Gastroesophageal sphincter (tissue), 4 donors: ENCODE measurements around the gene SNHG17. TPM values are rescaled to one million over a fixed set of nuclear protein-coding genes. Genes with fewer than 3 reads are reported as not detected.

ENCODE experiments used
- ATAC-seq: fragments of 150-250 bp; one replicate; pipeline ENCODE4 v1.9.1; 2016; ENCODE audit warnings: mild to moderate bottlenecking, moderate library complexity
- H3K27ac ChIP-seq, 4 donors: fragments of 200-600 bp; sonication (generic) in 3 of 4; 1 replicate in 3 of 4; 2 replicates in 1 of 4; pipeline ENCODE4 v1.5.1; 2016 to 2019
- H3K27me3 ChIP-seq: fragments of 200-600 bp; sonication (generic); one replicate; pipeline ENCODE4 v1.5.1; 2019
- H3K36me3 ChIP-seq, 2 donors: fragments of 200-600 bp; sonication (generic); one replicate each; pipeline ENCODE4 v1.5.1; 2019; ENCODE audit warnings: control low read depth in 1 of 2
- H3K4me1 ChIP-seq, 3 donors: fragments of 200-600 bp; sonication (generic); 1 replicate in 2 of 3; 2 replicates in 1 of 3; pipeline ENCODE4 v1.5.1; 2016 to 2019; ENCODE audit warnings: control low read depth in 2 of 3
- H3K4me3 ChIP-seq, 2 donors: fragments of 200-600 bp; sonication (generic); one replicate each; pipeline ENCODE4 v1.5.1; 2019; ENCODE audit warnings: mild to moderate bottlenecking in 1 of 2, moderate library complexity in 1 of 2
- H3K9me3 ChIP-seq, 3 donors: fragments of 200-600 bp; sonication (generic); one replicate each; pipeline ENCODE4 v1.5.1; 2017 to 2019; ENCODE audit warnings: control low read depth in 2 of 3
- CTCF ChIP-seq, 4 experiments: fragments of 200-600 bp in 2 of 4; fragments of 450-650 bp in 2 of 4; sonication (generic) in 1 of 4; IDR thresholded peaks; one replicate each; pipeline ENCODE4 v1.5.1; 2017 to 2019; ENCODE audit warnings: antibody characterized with exemption in 4 of 4, mild to moderate bottlenecking in 2 of 4, moderate library complexity in 2 of 4
- EP300 ChIP-seq: sonication (generic); formaldehyde crosslinking; IDR thresholded peaks from one replicate; pipeline ENCODE4 v1.6.1; 2017; ENCODE audit warnings: antibody characterized with exemption, mild to moderate bottlenecking
- POLR2A ChIP-seq, 2 donors: fragments of 450-650 bp; IDR thresholded peaks; one replicate each; pipeline ENCODE4 v1.6.1; 2017; ENCODE audit warnings: antibody characterized with exemption in 2 of 2, mild to moderate bottlenecking in 2 of 2, moderate library complexity in 1 of 2
- POLR2AphosphoS5 ChIP-seq: sonication (generic); formaldehyde crosslinking; IDR thresholded peaks from one replicate; pipeline ENCODE4 v1.6.1; 2017; ENCODE audit warnings: antibody characterized with exemption
- WGBS, 2 donors: methylation state at CpG; one replicate each; pipeline ENCODE4 v1.1.5; 2018; ENCODE audit warnings: low coverage in 1 of 2; 5-methylcytosine and 5-hydroxymethylcytosine counted together
- total RNA-seq, 4 donors: library from RNA; depleted of rRNA; stranded (reverse); fragments of >200 nt; gene quantifications; one replicate each; pipeline ENCODE4 v1.1.0, GENCODE V29; 2016

Gene SNHG17
- total RNA-seq: 10 to 100 TPM in 2 of 4 donors, 1 to 10 TPM in 2; 6.7 to 26.5 (median 11.1) TPM

GRCh38 chr20:38434770-38435554, at the start of gene SNHG17:
Gene SNHG17, minus strand, starts transcription at chr20:38435328.
- H3K27me3 ChIP-seq: no peaks in the 10 kb centered on the region
- peaks cover 0 to 40% of the 10 kb centered on the region in 2 donors for H3K36me3 ChIP-seq
- peak within 1 kb of the TSS; percentile 43 to 72 for H3K4me3 ChIP-seq
- peak within 1 kb of the TSS; percentile 65 to 88 (median 87) for H3K27ac ChIP-seq
- TF ChIP-seq POLR2AphosphoS5: peak; percentile 91
- peak; percentile 33 to 60 for TF ChIP-seq POLR2A (IDR thresholded peaks at IDR 0.05)
- TF ChIP-seq CTCF (IDR thresholded peaks at IDR 0.05): peak in 3 of 4 experiments; percentile 98 to 99 (median 99)
- TF ChIP-seq EP300: no peak
- H3K9me3 ChIP-seq: peaks cover 0 to 11% (median 0%) of the 10 kb centered on the region in 3 donors
- ATAC-seq: peak; percentile 86
- WGBS, 2 donors: 0 to 3% methylated on average over 10 to 32 of the region's 65 CpGs
- peaks cover 0 to 37% (median 9%) of the 10 kb centered on the region in 3 donors for H3K4me1 ChIP-seq

DNA sequence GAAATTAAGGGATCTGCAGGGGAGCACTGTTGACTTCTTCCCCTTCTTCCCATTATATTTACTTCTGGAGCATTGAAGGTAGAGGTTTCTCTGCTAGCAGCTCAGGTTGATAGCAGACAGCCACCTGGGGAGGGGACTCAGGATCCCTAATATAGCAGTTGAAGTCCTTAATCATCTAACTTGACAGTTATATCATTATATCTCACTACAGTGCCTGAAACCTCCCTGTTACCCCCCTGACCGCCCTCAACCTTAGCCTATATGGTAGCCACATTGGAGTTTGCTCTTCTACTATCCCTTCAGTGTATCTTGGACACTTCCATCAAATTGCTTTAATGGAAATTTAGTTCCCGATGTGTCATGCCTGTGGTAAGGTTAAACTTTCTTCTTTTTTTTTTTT, 44.5 kb upstream of the SNHG17 start:
- H3K4me3 ChIP-seq: no peak overlapping the region
- no peaks in the 10 kb centered on the region for H3K9me3 ChIP-seq
- 60 to 83% methylated on average over 1 to 2 of the region's 2 CpGs for WGBS, 2 donors
- no peaks in the 10 kb centered on the region for H3K27me3 ChIP-seq
- no peak overlapping the region for H3K27ac ChIP-seq
- no peak for ATAC-seq
- H3K4me1 ChIP-seq: peaks cover 0 to 28% (median 0%) of the 10 kb centered on the region in 3 donors
- TF ChIP-seq POLR2A (IDR thresholded peaks at IDR 0.05) (no peak), POLR2AphosphoS5 (no peak), CTCF (IDR thresholded peaks at IDR 0.05) (no peak), EP300 (no peak)
- H3K36me3 ChIP-seq: peaks cover 0 to 7% of the 10 kb centered on the region in 2 donors

GRCh38 chr20:38477747-38478146, 42.6 kb upstream of the SNHG17 start:
- Histone ChIP-seq H3K27me3 (no peaks in the 10 kb centered on the region), H3K9me3 (no peaks in the 10 kb centered on the region), H3K4me1 (peaks cover 0 to 44% (median 9%) of the 10 kb centered on the region in 3 donors), H3K4me3 (no peak overlapping the region), H3K36me3 (peaks cover 0 to 4% of the 10 kb centered on the region in 2 donors), H3K27ac (no peak overlapping the region)
- TF ChIP-seq POLR2A (IDR thresholded peaks at IDR 0.05) (no peak), CTCF (IDR thresholded peaks at IDR 0.05) (no peak), POLR2AphosphoS5 (no peak), EP300 (no peak)
- no peak for ATAC-seq
- WGBS, 2 donors: 98% methylated on average over 8 of the region's 8 CpGs; no CpG with 5 or more reads in 1 of the 2 donors

- peak overlapping the region in 3 of 4 donors; percentile 93 to 95 (median 95) for H3K27ac ChIP-seq
- no peaks in the 10 kb centered on the region for H3K27me3 ChIP-seq
- H3K9me3 ChIP-seq: no peaks in the 10 kb centered on the region
- peak overlapping the region; percentile 67 to 95 for H3K4me3 ChIP-seq
- TF ChIP-seq CTCF (IDR thresholded peaks at IDR 0.05): no peak
- no peak for TF ChIP-seq EP300
- no peak for TF ChIP-seq POLR2AphosphoS5
- ATAC-seq: no peak
- H3K4me1 ChIP-seq: peaks cover 0 to 51% (median 9%) of the 10 kb centered on the region in 3 donors
- WGBS, 2 donors: 0% methylated on average over 7 of the region's 10 CpGs; no CpG with 5 or more reads in 1 of the 2 donors
- no peaks in the 10 kb centered on the region for H3K36me3 ChIP-seq
These were observed 38.3 kb upstream of the SNHG17 start for GRCh38 chr20:38473367-38473795.
